Ectodermal cell (in vitro differentiated cells): ENCODE results near the gene PIK3CG. TPM values are rescaled to one million over a fixed set of nuclear protein-coding genes. Genes with fewer than 3 reads are reported as not detected.
"Not testable (repeated sequence)": the region's sequence is repeated elsewhere in the genome, so short reads cannot be mapped to it uniquely, and the experiment has no call there.

Experiments
- H3K27ac ChIP-seq: 2 replicates; pipeline ENCODE4 v1.7.0; 2013; ENCODE audit warnings: mild to moderate bottlenecking, low read depth, low read length; ENCODE audit not compliant: insufficient read depth, poor library complexity, severe bottlenecking
- H3K27me3 ChIP-seq: 2 replicates; pipeline ENCODE4 v1.7.0; 2013; ENCODE audit warnings: mild to moderate bottlenecking, low read length; ENCODE audit not compliant: insufficient read depth, control insufficient read depth, poor library complexity, severe bottlenecking
- H3K36me3 ChIP-seq: one replicate; pipeline ENCODE4 v1.7.0; 2013; ENCODE audit warnings: low read length; ENCODE audit not compliant: control insufficient read depth, insufficient read depth
- H3K4me1 ChIP-seq: one replicate; pipeline ENCODE4 v1.7.0; 2013; ENCODE audit warnings: low read length; ENCODE audit not compliant: control insufficient read depth, insufficient read depth
- H3K4me3 ChIP-seq: 2 replicates; pipeline ENCODE4 v1.7.0; 2013; ENCODE audit warnings: low read depth, low read length, control low read depth; ENCODE audit not compliant: insufficient read depth
- H3K9me3 ChIP-seq: 2 replicates; pipeline ENCODE4 v1.7.0; 2013; ENCODE audit warnings: mild to moderate bottlenecking, low read length, moderate library complexity; ENCODE audit not compliant: control insufficient read depth
- WGBS, 2 experiments: methylation state at CpG; one replicate each; pipeline ENCODE4 v1.1.7; 2013; ENCODE audit warnings: missing lambda C conversion rate in 2 of 2; 5-methylcytosine and 5-hydroxymethylcytosine counted together
- polyA plus RNA-seq, 4 experiments: library from polyadenylated mRNA; stranded (reverse); fragments of 50-300 nt; gene quantifications; one replicate each; pipeline ENCODE4 v1.2.3, GENCODE V29; 2013

The PIK3CG gene
- polyA plus RNA-seq (2013, experiment 1 of 4): not detected
- not detected for polyA plus RNA-seq (2013, experiment 2 of 4)
- not detected for polyA plus RNA-seq (2013, experiment 3 of 4)
- polyA plus RNA-seq (2013, experiment 4 of 4): not detected

- WGBS, 2 experiments: 93% methylated on average over 13 of the region's 13 CpGs
- Histone ChIP-seq H3K4me3 (no peak within 1 kb of the TSS), H3K36me3 (no peaks in the 10 kb centered on the region), H3K27ac (no peak within 1 kb of the TSS), H3K9me3 (no peaks in the 10 kb centered on the region), H3K27me3 (no peaks in the 10 kb centered on the region), H3K4me1 (no peaks in the 10 kb centered on the region)
These were observed at the start of gene PIK3CG for GRCh38 chr7:106865130-106866041. Gene PIK3CG (plus strand): TSS chr7:106865282. CDS start chr7:106867562, 2,280 bp downstream.

GRCh38 chr7:106817098-106817497 is 48.0 kb upstream of the PIK3CG start:
- Histone ChIP-seq H3K27me3 (no peaks in the 10 kb centered on the region), H3K9me3 (no peaks in the 10 kb centered on the region), H3K4me1 (no peaks in the 10 kb centered on the region), H3K27ac (no peak overlapping the region), H3K36me3 (no peaks in the 10 kb centered on the region), H3K4me3 (no peak overlapping the region)
- 89 to 90% methylated on average over 1 of the region's 1 CpG for WGBS, 2 experiments

GRCh38 chr7:106818736-106819135 is 46.3 kb upstream of the PIK3CG start:
- Histone ChIP-seq H3K4me3 (no peak overlapping the region), H3K36me3 (no peaks in the 10 kb centered on the region), H3K27me3 (no peaks in the 10 kb centered on the region), H3K27ac (no peak overlapping the region), H3K4me1 (no peaks in the 10 kb centered on the region), H3K9me3 (no peaks in the 10 kb centered on the region)
- WGBS, 2 experiments: 0% methylated on average over 1 of the region's 1 CpG; no CpG with 5 or more reads in 1 of the 2 experiments

GRCh38 chr7:106819546-106819945 is 45.5 kb upstream of the PIK3CG start:
- Histone ChIP-seq H3K4me1 (no peaks in the 10 kb centered on the region), H3K4me3 (no peak overlapping the region), H3K36me3 (no peaks in the 10 kb centered on the region), H3K27ac (no peak overlapping the region), H3K9me3 (no peaks in the 10 kb centered on the region), H3K27me3 (no peaks in the 10 kb centered on the region)

GRCh38 chr7:106820321-106821217 is 44.5 kb upstream of the PIK3CG start:
- H3K36me3 ChIP-seq: no peaks in the 10 kb centered on the region
- no peaks in the 10 kb centered on the region for H3K27me3 ChIP-seq
- WGBS, 2 experiments: 93 to 94% methylated on average over 4 of the region's 4 CpGs
- no peaks in the 10 kb centered on the region for H3K4me1 ChIP-seq
- H3K4me3 ChIP-seq: no peak overlapping the region
- no peak overlapping the region for H3K27ac ChIP-seq
- H3K9me3 ChIP-seq: no peaks in the 10 kb centered on the region

- no peaks in the 10 kb centered on the region for H3K36me3 ChIP-seq
- H3K27ac ChIP-seq: no peak overlapping the region
- no peaks in the 10 kb centered on the region for H3K27me3 ChIP-seq
- H3K4me1 ChIP-seq: no peaks in the 10 kb centered on the region
- no peak overlapping the region for H3K4me3 ChIP-seq
- no peaks in the 10 kb centered on the region for H3K9me3 ChIP-seq
These were observed 41.5 kb upstream of the PIK3CG start for GRCh38 chr7:106823631-106824030.

GRCh38 chr7:106824458-106824857 is 40.6 kb upstream of the PIK3CG start:
- Histone ChIP-seq H3K4me3 (no peak overlapping the region), H3K36me3 (no peaks in the 10 kb centered on the region), H3K4me1 (no peaks in the 10 kb centered on the region), H3K27ac (no peak overlapping the region), H3K27me3 (no peaks in the 10 kb centered on the region), H3K9me3 (no peaks in the 10 kb centered on the region)
- WGBS, 2 experiments: 94 to 98% methylated on average over 3 to 4 of the region's 4 CpGs

GRCh38 chr7:106827626-106828025 is 37.5 kb upstream of the PIK3CG start:
- Histone ChIP-seq H3K27me3 (no peaks in the 10 kb centered on the region), H3K36me3 (no peaks in the 10 kb centered on the region), H3K4me3 (no peak overlapping the region), H3K4me1 (no peaks in the 10 kb centered on the region), H3K27ac (no peak overlapping the region), H3K9me3 (no peaks in the 10 kb centered on the region)
- 92 to 93% methylated on average over 1 to 2 of the region's 2 CpGs for WGBS, 2 experiments

GRCh38 chr7:106829496-106829895 is 35.6 kb upstream of the PIK3CG start:
- H3K27ac ChIP-seq: no peak overlapping the region
- H3K9me3 ChIP-seq: no peaks in the 10 kb centered on the region
- H3K4me3 ChIP-seq: no peak overlapping the region
- 92 to 94% methylated on average over 7 of the region's 7 CpGs for WGBS, 2 experiments
- H3K36me3 ChIP-seq: no peaks in the 10 kb centered on the region
- H3K27me3 ChIP-seq: no peaks in the 10 kb centered on the region
- H3K4me1 ChIP-seq: no peaks in the 10 kb centered on the region

GRCh38 chr7:106830896-106831295 is 34.2 kb upstream of the PIK3CG start:
- not testable (repeated sequence) for H3K27me3 ChIP-seq, H3K4me3 ChIP-seq, H3K36me3 ChIP-seq, H3K27ac ChIP-seq, H3K4me1 ChIP-seq, H3K9me3 ChIP-seq
- WGBS, 2 experiments: 95 to 96% methylated on average over 9 of the region's 9 CpGs
